ENCODE data around the gene SGCD. TPM values are rescaled to one million over a fixed set of nuclear protein-coding genes. Genes with fewer than 3 reads are reported as not detected.

Gene SGCD
- total and polyA plus RNA-seq, 2 experiments from 2014 or later, result 0.77 to 1.3 TPM

GRCh38 chr5:156476678-156477077 lies 149.7 kb downstream of the SGCD start:
- Histone ChIP-seq H3K4me1 (ENCODE audit: low read depth) (no peaks in the 10 kb centered on the region), H3K9me3 (ENCODE audit: low read depth) (no peaks in the 10 kb centered on the region), H3K27me3 (no peaks in the 10 kb centered on the region), H3K4me3 (no peak overlapping the region), H3K36me3 (no peaks in the 10 kb centered on the region), H3K27ac (no peak overlapping the region)
- DNase-seq (ENCODE audit: low read depth in 1 of 2, low spot score in 1 of 2), result no peak
- no peak for TF ChIP-seq CTCF (IDR thresholded peaks at IDR 0.05; ENCODE audit: low read depth, low read length)

GRCh38 chr5:156477196-156477595 lies 150.2 kb downstream of the SGCD start:
- H3K27ac ChIP-seq, result no peak overlapping the region
- no peaks in the 10 kb centered on the region for H3K36me3 ChIP-seq
- TF ChIP-seq CTCF (IDR thresholded peaks at IDR 0.05; ENCODE audit: low read depth, low read length), result no peak
- H3K4me3 ChIP-seq, result no peak overlapping the region
- no peaks in the 10 kb centered on the region for H3K27me3 ChIP-seq
- no peaks in the 10 kb centered on the region for H3K9me3 ChIP-seq (ENCODE audit: low read depth)
- DNase-seq (ENCODE audit: low read depth in 1 of 2, low spot score in 1 of 2), result no peak
- H3K4me1 ChIP-seq (ENCODE audit: low read depth), result no peaks in the 10 kb centered on the region

- H3K36me3 ChIP-seq, result no peaks in the 10 kb centered on the region
- no peak overlapping the region for H3K27ac ChIP-seq
- DNase-seq (ENCODE audit: low read depth in 1 of 2, low spot score in 1 of 2), result peak in 1 of 2 donors; percentile 77
- no peaks in the 10 kb centered on the region for H3K27me3 ChIP-seq
- no peak for TF ChIP-seq CTCF (IDR thresholded peaks at IDR 0.05; ENCODE audit: low read depth, low read length)
- no peaks in the 10 kb centered on the region for H3K9me3 ChIP-seq (ENCODE audit: low read depth)
- H3K4me3 ChIP-seq, result no peak overlapping the region
- no peaks in the 10 kb centered on the region for H3K4me1 ChIP-seq (ENCODE audit: low read depth)
Measured at GRCh38 chr5:156479849-156480248, 152.9 kb downstream of the SGCD start.

- no peak overlapping the region for H3K4me3 ChIP-seq
- no peaks in the 10 kb centered on the region for H3K4me1 ChIP-seq (ENCODE audit: low read depth)
- H3K36me3 ChIP-seq, result no peaks in the 10 kb centered on the region
- no peaks in the 10 kb centered on the region for H3K9me3 ChIP-seq (ENCODE audit: low read depth)
- TF ChIP-seq CTCF (IDR thresholded peaks at IDR 0.05; ENCODE audit: low read depth, low read length), result no peak
- no peak overlapping the region for H3K27ac ChIP-seq
- no peaks in the 10 kb centered on the region for H3K27me3 ChIP-seq
- DNase-seq (ENCODE audit: low read depth in 1 of 2, low spot score in 1 of 2), result no peak
Measured at GRCh38 chr5:156481741-156482140, 154.8 kb downstream of the SGCD start.

- Histone ChIP-seq H3K27ac (no peak overlapping the region), H3K4me3 (no peak overlapping the region), H3K4me1 (ENCODE audit: low read depth) (no peaks in the 10 kb centered on the region), H3K36me3 (no peaks in the 10 kb centered on the region), H3K9me3 (ENCODE audit: low read depth) (no peaks in the 10 kb centered on the region), H3K27me3 (no peaks in the 10 kb centered on the region)
- DNase-seq (ENCODE audit: low read depth in 1 of 2, low spot score in 1 of 2), result peak in 1 of 2 donors; percentile 15
- TF ChIP-seq CTCF (IDR thresholded peaks at IDR 0.05; ENCODE audit: low read depth, low read length), result no peak
Measured at GRCh38 chr5:156482818-156483217, 155.9 kb downstream of the SGCD start.
